GM12801 (cell line): ENCODE results near the gene KSR2.

Source experiments
- CTCF ChIP-seq: IDR thresholded peaks from one replicate; pipeline ENCODE4 v1.5.1; 2011; ENCODE audit warnings: control low read depth; ENCODE audit not compliant: insufficient read length; ENCODE audit errors: extremely low read depth

Gene KSR2

GRCh38 chr12:117968826-117969659 lies at the start of gene KSR2:
Gene KSR2 (minus strand): TSS chr12:117968990. CDS start chr12:117968255, 735 bp downstream.
- TF ChIP-seq CTCF = no peak

DNA sequence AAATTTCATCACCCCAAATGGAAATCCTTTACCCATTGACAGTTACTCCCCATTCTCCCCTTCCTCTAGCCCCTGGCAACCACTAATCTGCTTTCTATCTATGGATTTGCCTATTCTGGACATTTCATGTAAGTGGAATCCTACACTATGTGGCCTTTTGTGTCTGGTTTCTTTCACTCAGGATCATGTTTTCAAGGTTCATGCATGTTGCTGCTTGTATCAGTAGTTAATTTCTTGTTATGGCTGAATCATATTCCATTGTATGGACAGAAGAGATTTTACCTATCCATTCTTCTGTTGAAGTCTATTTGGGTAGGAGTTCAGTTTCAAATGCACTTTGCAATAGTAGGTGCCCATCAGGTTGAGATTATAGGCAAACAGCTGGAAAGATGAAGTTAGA lies 49.1 kb upstream of the KSR2 start:
- no peak for TF ChIP-seq CTCF

- TF ChIP-seq CTCF = no peak
Observed at GRCh38 chr12:118016424-118017264, 47.9 kb upstream of the KSR2 start, which contains the start of gene RFC5. Gene RFC5 (plus strand): TSS chr12:118016703. CDS start chr12:118016828, 125 bp downstream.

GRCh38 chr12:118015944-118016343 lies 47.2 kb upstream of the KSR2 start:
- TF ChIP-seq CTCF = no peak

- no peak for TF ChIP-seq CTCF
Observed at GRCh38 chr12:118015306-118015705, 46.5 kb upstream of the KSR2 start.

GRCh38 chr12:118013283-118013682 lies 44.5 kb upstream of the KSR2 start:
- TF ChIP-seq CTCF = no peak

DNA sequence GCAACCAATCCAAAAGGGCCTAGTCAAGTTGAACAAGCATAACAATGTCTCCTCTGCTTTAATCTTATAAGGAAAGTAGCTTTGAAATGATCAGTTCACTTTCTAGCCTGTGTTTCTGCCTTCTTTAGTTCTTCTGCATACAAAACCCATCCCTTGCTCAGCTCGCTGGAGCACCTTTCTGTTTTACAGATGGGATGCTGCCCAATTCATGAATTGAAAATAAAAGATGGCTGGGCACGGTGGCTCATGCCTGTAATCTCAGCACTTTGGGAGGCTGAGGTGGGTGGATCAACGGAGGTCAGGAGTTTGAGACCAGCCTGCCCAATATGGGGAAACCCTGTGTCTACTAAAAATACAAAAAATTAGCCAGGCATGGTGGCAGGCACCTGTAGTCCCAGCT lies 43.2 kb upstream of the KSR2 start:
- TF ChIP-seq CTCF = no peak
